ENCODE measurements around the gene DRC3. TPM values are rescaled to one million over a fixed set of nuclear protein-coding genes. Genes with fewer than 3 reads are reported as not detected.

The DRC3 gene
- total RNA-seq, 1 experiment from 2014 or later, result 0.68 TPM

- H3K27me3 ChIP-seq (ENCODE audit: insufficient read depth, low read length), result no peaks in the 10 kb centered on the region
- Mint-ChIP-seq H3K27ac (no peak overlapping the region; a peak in 1 of 7 replicates), H3K36me3 (ENCODE audit: insufficient read depth in 1 of 3, low read depth in 3 of 3) (peaks cover 0 to 2% (median 0%) of the 10 kb centered on the region in 3 experiments; a peak in 2 of 7 replicates), H3K9me3 (no peaks in the 10 kb centered on the region), H3K27me3 (ENCODE audit: low read depth) (no peaks in the 10 kb centered on the region), H3K4me3 (no peak overlapping the region), H3K4me1 (peaks cover 9 to 14% of the 10 kb centered on the region in 2 experiments)
- H2BK120ac ChIP-seq (ENCODE audit: low read depth, low read length, poor library complexity, severe bottlenecking), result no peak overlapping the region
- H3K79me2 ChIP-seq (ENCODE audit: insufficient read depth, low read length), result no peaks in the 10 kb centered on the region
- no peak overlapping the region for H3T11ph ChIP-seq (ENCODE audit: low read length)
- H2BK5ac ChIP-seq (ENCODE audit: insufficient read length, low read length), result no peak overlapping the region
- DNase-seq, result no peak
- no peak overlapping the region for H2AK5ac ChIP-seq (ENCODE audit: insufficient read length, low read length)
- H3K79me1 ChIP-seq (ENCODE audit: insufficient read depth, low read depth, low read length, poor library complexity, severe bottlenecking), result no peaks in the 10 kb centered on the region
- no peak overlapping the region for H3K14ac ChIP-seq (ENCODE audit: insufficient read depth, low read length)
- no peak overlapping the region for H3K4ac ChIP-seq (ENCODE audit: low read depth, low read length)
- no peak overlapping the region for H2BK12ac ChIP-seq (ENCODE audit: insufficient read length, low read depth, low read length)
- no peaks in the 10 kb centered on the region for H3K9me3 ChIP-seq (ENCODE audit: control insufficient read depth, low read depth, low read length)
- no peaks in the 10 kb centered on the region for H4K20me1 ChIP-seq (ENCODE audit: control insufficient read depth, insufficient read depth, insufficient read length)
- H4K8ac ChIP-seq (replicated peaks; ENCODE audit: insufficient read length, low read depth, low read length), result no peak overlapping the region
- H4K91ac ChIP-seq (ENCODE audit: insufficient read length, low read depth, low read length), result no peak overlapping the region
- H2AFZ ChIP-seq (ENCODE audit: low read length), result no peak overlapping the region
- H3K4me2 ChIP-seq (ENCODE audit: insufficient read depth, insufficient read length, low read length), result no peak overlapping the region
- TF ChIP-seq, protein P1, sequence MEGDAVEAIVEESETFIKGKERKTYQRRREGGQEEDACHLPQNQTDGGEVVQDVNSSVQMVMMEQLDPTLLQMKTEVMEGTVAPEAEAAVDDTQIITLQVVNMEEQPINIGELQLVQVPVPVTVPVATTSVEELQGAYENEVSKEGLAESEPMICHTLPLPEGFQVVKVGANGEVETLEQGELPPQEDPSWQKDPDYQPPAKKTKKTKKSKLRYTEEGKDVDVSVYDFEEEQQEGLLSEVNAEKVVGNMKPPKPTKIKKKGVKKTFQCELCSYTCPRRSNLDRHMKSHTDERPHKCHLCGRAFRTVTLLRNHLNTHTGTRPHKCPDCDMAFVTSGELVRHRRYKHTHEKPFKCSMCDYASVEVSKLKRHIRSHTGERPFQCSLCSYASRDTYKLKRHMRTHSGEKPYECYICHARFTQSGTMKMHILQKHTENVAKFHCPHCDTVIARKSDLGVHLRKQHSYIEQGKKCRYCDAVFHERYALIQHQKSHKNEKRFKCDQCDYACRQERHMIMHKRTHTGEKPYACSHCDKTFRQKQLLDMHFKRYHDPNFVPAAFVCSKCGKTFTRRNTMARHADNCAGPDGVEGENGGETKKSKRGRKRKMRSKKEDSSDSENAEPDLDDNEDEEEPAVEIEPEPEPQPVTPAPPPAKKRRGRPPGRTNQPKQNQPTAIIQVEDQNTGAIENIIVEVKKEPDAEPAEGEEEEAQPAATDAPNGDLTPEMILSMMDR (conservative IDR thresholded peaks at IDR 0.05), result no peak
- no peak overlapping the region for H3K23ac ChIP-seq (ENCODE audit: insufficient read length, low read depth, low read length)
- H2BK20ac ChIP-seq (ENCODE audit: low read depth, low read length, poor library complexity, severe bottlenecking), result no peak overlapping the region
- H3K9ac ChIP-seq (ENCODE audit: extremely low read depth, insufficient read length, low read length), result no peak overlapping the region
- no peak overlapping the region for H3K27ac ChIP-seq (ENCODE audit: insufficient read length, low read depth, low read length)
- WGBS (ENCODE audit: extremely low coverage, insufficient read length, low lambda C conversion rate), result no CpG with 5 or more reads among the region's 5 CpGs
- H3K18ac ChIP-seq (ENCODE audit: insufficient read length, low read depth, low read length), result no peak overlapping the region
- H2BK15ac ChIP-seq (ENCODE audit: low read depth, low read length), result no peak overlapping the region
- no peak overlapping the region for H4K5ac ChIP-seq (ENCODE audit: insufficient read length, low read depth, low read length)
- H3K56ac ChIP-seq (ENCODE audit: insufficient read length, low read depth, low read length), result no peak overlapping the region
- no peaks in the 10 kb centered on the region for H3K23me2 ChIP-seq (ENCODE audit: insufficient read length, low read depth, low read length, poor library complexity, severe bottlenecking)
- H3K4me1 ChIP-seq (ENCODE audit: insufficient read depth, low read length), result no peaks in the 10 kb centered on the region
Measured at GRCh38 chr17:17951524-17951923, 21.1 kb upstream of the DRC3 start.
